SU-DHL-6 (cell line): Measurements from ENCODE around the gene WDR45.

Experiments used
- CTCF ChIP-seq: fragments of 200-600 bp; sonication (generic); IDR thresholded peaks from one replicate; pipeline ENCODE4 v1.5.1; 2017; ENCODE audit warnings: antibody characterized with exemption, mild to moderate bottlenecking, low read length, moderate library complexity; ENCODE audit not compliant: insufficient read depth, poor library complexity, severe bottlenecking
- EZH2phosphoT487 ChIP-seq: fragments of 200-600 bp; sonication (generic), shearing (Covaris generic); conservative IDR thresholded peaks from 2 replicates; pipeline ENCODE4 v1.6.1; 2018; ENCODE audit warnings: mild to moderate bottlenecking, antibody characterized with exemption, low read length, moderate library complexity, mixed read lengths

GRCh38 chrX:49111791-49112190 lies 32.1 kb upstream of the WDR45 start:
- TF ChIP-seq CTCF (no peak), EZH2phosphoT487 (no peak)
